ENCODE measurements around the gene MED13. TPM values are rescaled to one million over a fixed set of nuclear protein-coding genes. Genes with fewer than 3 reads are reported as not detected.
"Not testable (repeated sequence)": the region's sequence is repeated elsewhere in the genome, so short reads cannot be mapped to it uniquely, and the experiment has no call there.

Gene MED13
- total RNA-seq, 5 donors from 2014 or later (not counting 1 experiment from before 2014, with no cell fraction given): 60.8 to 82.4 (median 77.6) TPM

DNA sequence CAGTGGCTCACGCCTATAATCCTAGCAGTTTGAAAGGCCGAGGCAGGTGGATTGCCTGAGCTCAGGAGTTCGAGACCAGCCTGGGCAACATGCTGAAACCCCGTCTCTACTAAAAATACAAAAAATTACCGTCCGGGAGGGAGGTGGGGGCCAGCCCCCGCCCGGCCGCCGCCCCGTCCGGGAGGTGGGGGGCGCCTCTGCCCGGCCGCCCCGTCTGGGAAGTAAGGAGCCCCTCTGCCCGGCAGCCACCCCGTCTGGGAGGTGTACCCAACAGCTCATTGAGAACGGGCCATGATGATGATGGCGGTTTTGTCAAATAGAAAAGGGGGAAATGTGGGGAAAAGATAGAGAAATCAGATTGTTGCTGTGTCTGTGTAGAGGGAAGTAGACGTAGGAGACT, 7.8 kb upstream of the MED13 start:
- DNase-seq; POLR2A ChIA-PET; H3K27me3 Mint-ChIP-seq; H3K9me3 ChIP-seq; H3K4me3 ChIP-seq (ENCODE audit: control insufficient read depth in 1 of 2, extremely low read depth in 1 of 2, low read length in 1 of 2); ATAC-seq (replicated peaks in 1 of 4); H3K4me1 ChIP-seq (ENCODE audit: control insufficient read depth in 1 of 2, extremely low read depth in 1 of 2, insufficient read depth in 2 of 2, low read length in 2 of 2); H3K27me3 ChIP-seq (replicated peaks in 1 of 2; ENCODE audit: control insufficient read depth in 2 of 2, extremely low read depth in 1 of 2, insufficient read depth in 2 of 2, low read length in 1 of 2); H3K4me1 Mint-ChIP-seq; H3K36me3 ChIP-seq (ENCODE audit: control insufficient read depth in 2 of 2, extremely low read depth in 1 of 2, insufficient read depth in 1 of 2, low read length in 1 of 2); CTCF ChIA-PET; H3K36me3 Mint-ChIP-seq; H3K27ac Mint-ChIP-seq; H3K4me3 Mint-ChIP-seq; H3K9me3 Mint-ChIP-seq; H3K27ac ChIP-seq (ENCODE audit: low read length): not testable (repeated sequence)
- WGBS (ENCODE audit: insufficient coverage): 92% methylated on average over 14 of the region's 21 CpGs

DNA sequence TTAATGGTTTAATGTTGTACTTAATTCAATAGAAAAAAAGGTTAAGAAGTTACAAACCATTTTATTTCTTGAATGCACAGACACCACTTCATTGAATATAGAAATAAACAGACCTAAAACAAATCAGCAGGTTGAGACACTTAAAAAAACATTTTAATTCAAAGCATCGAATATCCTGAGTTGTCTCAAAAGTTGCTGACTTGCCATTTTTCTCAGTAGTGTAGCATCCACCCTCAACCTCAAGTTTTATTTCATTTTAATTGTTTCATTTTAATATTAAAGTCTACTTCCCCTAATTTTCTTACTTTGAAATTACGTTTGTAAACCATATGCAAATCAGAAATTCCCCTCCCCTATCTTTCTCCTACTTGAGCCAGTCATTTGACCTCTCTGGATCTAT, 5.8 kb upstream of the MED13 start:
- Mint-ChIP-seq H3K4me1 (peaks cover 0 to 6% (median 4%) of the 10 kb centered on the region in 3 donors), H3K27me3 (no peaks in the 10 kb centered on the region), H3K4me3 (no peak overlapping the region), H3K27ac (no peak overlapping the region), H3K9me3 (no peaks in the 10 kb centered on the region), H3K36me3 (no peaks in the 10 kb centered on the region)
- no peak overlapping the region for H3K27ac ChIP-seq (ENCODE audit: low read length)
- H3K27me3 ChIP-seq (replicated peaks in 1 of 2; ENCODE audit: control insufficient read depth in 2 of 2, extremely low read depth in 1 of 2, insufficient read depth in 2 of 2, low read length in 1 of 2): no peaks in the 10 kb centered on the region
- no peak for ATAC-seq (replicated peaks in 1 of 4)
- DNase-seq: no peak
- H3K4me1 ChIP-seq (ENCODE audit: control insufficient read depth in 1 of 2, extremely low read depth in 1 of 2, insufficient read depth in 2 of 2, low read length in 2 of 2): peaks cover 3 to 5% of the 10 kb centered on the region in 2 experiments
- WGBS (ENCODE audit: insufficient coverage): no CpG with 5 or more reads among the region's 2 CpGs
- no peak overlapping the region for H3K4me3 ChIP-seq (ENCODE audit: control insufficient read depth in 1 of 2, extremely low read depth in 1 of 2, low read length in 1 of 2)
- no peaks in the 10 kb centered on the region for H3K36me3 ChIP-seq (ENCODE audit: control insufficient read depth in 2 of 2, extremely low read depth in 1 of 2, insufficient read depth in 1 of 2, low read length in 1 of 2)
- ChIA-PET POLR2A (no interaction called here), CTCF (no interaction called here)
- H3K9me3 ChIP-seq: no peaks in the 10 kb centered on the region

DNA sequence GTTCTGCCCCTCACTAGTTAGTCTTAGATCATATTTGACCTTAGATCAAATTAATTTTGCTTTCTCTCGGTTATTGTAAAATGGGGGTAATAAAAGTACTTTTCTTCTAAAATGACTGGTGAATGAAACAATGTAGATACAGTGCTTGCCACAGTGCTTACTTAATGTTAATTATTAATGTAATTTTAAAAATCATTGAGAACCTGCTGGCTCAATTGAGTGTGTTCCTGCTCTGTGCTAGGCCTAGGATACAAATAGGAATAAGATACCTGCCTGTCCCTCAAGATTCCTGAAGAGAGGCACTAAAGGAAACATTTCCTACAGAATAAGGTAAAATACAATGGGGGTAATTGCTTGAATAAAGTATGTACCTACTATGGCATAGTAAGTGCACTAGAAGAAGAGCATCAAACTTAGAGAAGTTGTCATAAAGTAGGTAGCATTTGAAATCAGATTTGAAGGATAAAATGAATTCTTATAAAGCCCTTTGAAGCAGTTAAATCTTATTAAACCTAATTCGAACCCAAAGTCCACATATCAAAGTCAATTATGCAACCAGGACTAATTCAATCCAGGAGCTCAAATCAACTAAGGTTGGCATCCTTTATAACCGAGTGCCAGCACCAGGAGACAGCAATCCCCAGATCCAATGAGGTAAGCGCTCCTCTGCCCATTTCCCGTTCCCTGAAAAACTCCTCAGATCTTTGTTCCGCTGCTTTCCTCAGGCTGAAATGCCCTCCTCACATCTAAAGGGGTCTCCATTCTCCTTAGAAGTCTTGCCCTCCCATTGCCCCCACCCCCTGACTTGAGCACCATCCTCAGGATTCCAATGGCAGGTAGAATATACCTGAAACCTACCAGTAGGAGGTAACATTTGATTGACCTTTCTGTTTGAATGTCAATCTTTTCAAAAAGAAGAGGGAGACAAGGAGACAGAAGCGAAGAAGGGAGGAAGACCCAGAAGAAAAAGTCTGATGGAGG, 2.4 kb upstream of the MED13 start:
- Mint-ChIP-seq H3K27me3 (no peaks in the 10 kb centered on the region), H3K9me3 (no peaks in the 10 kb centered on the region), H3K36me3 (peaks cover 6% of the 10 kb centered on the region), H3K27ac (no peak overlapping the region), H3K4me3 (no peak overlapping the region), H3K4me1 (peaks cover 20 to 26% (median 22%) of the 10 kb centered on the region in 3 donors)
- peaks cover 0 to 4% of the 10 kb centered on the region in 2 donors for H3K36me3 ChIP-seq (ENCODE audit: control insufficient read depth in 2 of 2, extremely low read depth in 1 of 2, insufficient read depth in 1 of 2, low read length in 1 of 2)
- DNase-seq (no peak), ATAC-seq (replicated peaks in 1 of 4) (no peak)
- H3K27me3 ChIP-seq (replicated peaks in 1 of 2; ENCODE audit: control insufficient read depth in 2 of 2, extremely low read depth in 1 of 2, insufficient read depth in 2 of 2, low read length in 1 of 2): no peaks in the 10 kb centered on the region
- H3K4me3 ChIP-seq (ENCODE audit: control insufficient read depth in 1 of 2, extremely low read depth in 1 of 2, low read length in 1 of 2): no peak overlapping the region
- WGBS (ENCODE audit: insufficient coverage): 88% methylated on average over 2 of the region's 7 CpGs
- no peaks in the 10 kb centered on the region for H3K9me3 ChIP-seq
- H3K4me1 ChIP-seq (ENCODE audit: control insufficient read depth in 1 of 2, extremely low read depth in 1 of 2, insufficient read depth in 2 of 2, low read length in 2 of 2): peaks cover 9 to 19% of the 10 kb centered on the region in 2 experiments
- ChIA-PET POLR2A (no interaction called here), CTCF (interaction anchor here in 1 of 2 donors (0.6 kb wide), 1 partner anchor 1572 kb away, joined by 8 read pairs; no protein-coding TSS in a partner anchor)
- H3K27ac ChIP-seq (ENCODE audit: low read length): no peak overlapping the region

DNA sequence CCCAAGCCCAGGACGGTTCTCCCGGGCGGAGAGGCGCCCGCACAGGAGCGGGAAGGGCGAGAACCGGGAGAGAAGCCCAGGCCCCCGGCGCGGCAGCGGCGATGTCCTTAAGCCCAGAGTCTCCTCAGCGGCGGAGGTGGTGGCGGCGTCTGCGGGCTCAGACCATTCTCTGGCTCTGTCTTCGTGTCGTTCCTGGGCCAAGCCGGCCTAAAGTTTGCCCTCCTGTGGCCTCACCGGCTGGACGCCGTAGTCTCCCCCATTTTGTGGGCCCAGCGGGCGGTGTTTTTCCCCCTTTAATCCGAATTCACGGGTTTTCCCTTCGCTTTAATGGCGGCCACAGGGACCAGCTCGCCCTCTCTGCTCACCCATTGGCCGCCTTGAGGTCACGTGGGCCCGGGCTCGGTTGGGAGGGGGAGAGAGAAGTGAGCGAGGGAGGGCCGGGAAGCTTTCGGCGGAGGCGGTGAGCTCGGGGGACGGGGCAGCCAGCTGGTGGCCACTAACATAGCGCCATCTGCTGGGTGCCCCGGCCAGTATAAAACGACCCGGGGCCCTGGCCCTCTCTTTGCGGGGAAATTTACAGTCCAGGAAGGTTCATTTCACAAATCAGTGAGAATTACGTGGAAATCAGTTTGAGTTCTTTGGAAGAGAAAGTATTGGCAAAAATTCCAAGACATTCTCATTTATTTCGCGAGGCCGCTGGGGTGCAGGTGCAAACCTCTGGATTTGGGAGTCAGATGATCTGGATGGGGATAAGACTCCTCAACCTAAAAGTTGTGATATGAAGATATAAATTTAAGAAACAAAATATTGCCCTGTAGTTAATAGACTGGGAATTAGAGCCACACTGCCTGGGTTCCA, 762 bp upstream of the MED13 start:
- 1% methylated on average over 47 of the region's 51 CpGs for WGBS (ENCODE audit: insufficient coverage)
- Mint-ChIP-seq H3K4me1 (peaks cover 31 to 36% (median 33%) of the 10 kb centered on the region in 3 donors), H3K4me3 (peak overlapping the region; percentile 95 to 98 (median 97)), H3K9me3 (no peaks in the 10 kb centered on the region), H3K36me3 (peaks cover 13% of the 10 kb centered on the region), H3K27me3 (no peaks in the 10 kb centered on the region), H3K27ac (peak overlapping the region; percentile 95 to 98)
- Histone ChIP-seq H3K36me3 (ENCODE audit: control insufficient read depth in 2 of 2, extremely low read depth in 1 of 2, insufficient read depth in 1 of 2, low read length in 1 of 2) (peaks cover 0 to 10% of the 10 kb centered on the region in 2 donors), H3K27me3 (replicated peaks in 1 of 2; ENCODE audit: control insufficient read depth in 2 of 2, extremely low read depth in 1 of 2, insufficient read depth in 2 of 2, low read length in 1 of 2) (no peaks in the 10 kb centered on the region), H3K4me1 (ENCODE audit: control insufficient read depth in 1 of 2, extremely low read depth in 1 of 2, insufficient read depth in 2 of 2, low read length in 2 of 2) (peaks cover 12 to 26% of the 10 kb centered on the region in 2 experiments), H3K9me3 (no peaks in the 10 kb centered on the region), H3K27ac (ENCODE audit: low read length) (peak overlapping the region; percentile 100), H3K4me3 (ENCODE audit: control insufficient read depth in 1 of 2, extremely low read depth in 1 of 2, low read length in 1 of 2) (peak overlapping the region; percentile 100)
- POLR2A ChIA-PET: interaction anchor here (0.5 to 1.0 kb wide), 9 partner anchors 13 to 647 kb away, joined by 3 to 8 read pairs (median 3); no protein-coding TSS in a partner anchor
- CTCF ChIA-PET: interaction anchor here (0.5 to 1.4 kb wide), 19 partner anchors 9 to 1389 kb away, joined by 3 to 14 read pairs (median 3); partner anchors contain the start of genes BCAS3 (in 1 of the 2) and BRIP1 (in 1 of the 2)
- peak; percentile 95 to 100 (median 98) for DNase-seq
- ATAC-seq (replicated peaks in 1 of 4): peak; percentile 94 to 95 (median 94)

DNA sequence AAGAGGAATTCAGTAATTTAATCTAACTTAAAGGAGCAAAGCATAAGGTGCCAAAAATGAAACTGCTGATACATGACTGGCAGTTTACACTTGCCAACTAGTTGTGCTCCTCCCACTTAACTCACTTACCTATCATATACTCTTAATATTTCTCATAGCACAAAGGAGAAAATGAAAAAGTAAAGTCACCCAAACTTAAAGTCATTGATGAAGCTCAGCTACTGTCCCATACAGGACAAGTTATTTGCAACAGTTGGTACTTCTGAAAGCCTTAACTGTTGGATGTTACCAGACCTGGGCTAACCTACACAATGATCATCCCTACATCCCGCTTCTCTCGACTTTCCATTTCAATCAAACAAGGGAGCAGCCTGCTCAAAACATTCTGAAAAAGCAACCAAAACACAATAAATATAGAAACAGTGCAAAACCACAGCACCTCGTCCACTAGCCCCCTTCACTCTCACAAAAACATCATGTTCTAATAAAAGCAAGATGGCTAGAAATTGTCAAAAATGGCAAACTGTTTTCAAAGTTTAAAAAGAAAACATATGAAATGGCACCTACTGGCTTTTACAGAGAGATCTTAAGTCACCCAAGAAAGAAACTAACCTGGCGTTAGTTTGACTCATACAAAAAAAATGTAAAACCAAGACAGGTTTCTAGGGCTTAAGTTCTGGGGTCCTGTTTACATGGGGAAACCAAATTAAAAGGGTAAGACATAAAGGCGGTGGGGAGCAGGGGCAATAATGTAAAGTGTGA, 868 bp downstream of the MED13 start:
- H3K36me3 Mint-ChIP-seq: peaks cover 19% of the 10 kb centered on the region
- Histone ChIP-seq H3K4me1 (ENCODE audit: control insufficient read depth in 1 of 2, extremely low read depth in 1 of 2, insufficient read depth in 2 of 2, low read length in 2 of 2) (peaks cover 26 to 28% of the 10 kb centered on the region in 2 experiments), H3K4me3 (ENCODE audit: control insufficient read depth in 1 of 2, extremely low read depth in 1 of 2, low read length in 1 of 2) (peak overlapping the region; percentile 94 to 100), H3K27ac (ENCODE audit: low read length) (peak overlapping the region; percentile 72), H3K36me3 (ENCODE audit: control insufficient read depth in 2 of 2, extremely low read depth in 1 of 2, insufficient read depth in 1 of 2, low read length in 1 of 2) (peaks cover 0 to 21% of the 10 kb centered on the region in 2 donors), H3K9me3 (no peaks in the 10 kb centered on the region), H3K27me3 (replicated peaks in 1 of 2; ENCODE audit: control insufficient read depth in 2 of 2, extremely low read depth in 1 of 2, insufficient read depth in 2 of 2, low read length in 1 of 2) (no peaks in the 10 kb centered on the region)
- H3K27ac Mint-ChIP-seq: peak overlapping the region; percentile 88 to 92
- ChIA-PET CTCF (interaction anchor here in 1 of 2 donors (1.0 kb wide), 1 partner anchor 41 kb away, joined by 3 read pairs; no protein-coding TSS in a partner anchor), POLR2A (interaction anchor here in 1 of 2 donors (0.7 kb wide), 1 partner anchor 19 kb away, joined by 5 read pairs; no protein-coding TSS in a partner anchor)
- peak in 3 of 35 experiments; percentile 4 to 55 (median 12) for DNase-seq
- H3K4me3 Mint-ChIP-seq: peak overlapping the region; percentile 88 to 95 (median 92)
- peak in 1 of 4 experiments; percentile 17 for ATAC-seq (replicated peaks in 1 of 4)
- H3K27me3 Mint-ChIP-seq: no peaks in the 10 kb centered on the region
- peaks cover 43 to 49% (median 43%) of the 10 kb centered on the region in 3 donors for H3K4me1 Mint-ChIP-seq
- H3K9me3 Mint-ChIP-seq: no peaks in the 10 kb centered on the region
- 0% methylated on average over 2 of the region's 5 CpGs for WGBS (ENCODE audit: insufficient coverage)

Data from T-cell (primary cell).